ENCODE results near the gene HYAL2. TPM values are rescaled to one million over a fixed set of nuclear protein-coding genes. Genes with fewer than 3 reads are reported as not detected.

HYAL2 gene
- total and polyA plus RNA-seq, 2 of the 8 experiments (the other 6 are each of a cell fraction or from before 2014, with no cell fraction given): 51.9 to 176 TPM

DNA sequence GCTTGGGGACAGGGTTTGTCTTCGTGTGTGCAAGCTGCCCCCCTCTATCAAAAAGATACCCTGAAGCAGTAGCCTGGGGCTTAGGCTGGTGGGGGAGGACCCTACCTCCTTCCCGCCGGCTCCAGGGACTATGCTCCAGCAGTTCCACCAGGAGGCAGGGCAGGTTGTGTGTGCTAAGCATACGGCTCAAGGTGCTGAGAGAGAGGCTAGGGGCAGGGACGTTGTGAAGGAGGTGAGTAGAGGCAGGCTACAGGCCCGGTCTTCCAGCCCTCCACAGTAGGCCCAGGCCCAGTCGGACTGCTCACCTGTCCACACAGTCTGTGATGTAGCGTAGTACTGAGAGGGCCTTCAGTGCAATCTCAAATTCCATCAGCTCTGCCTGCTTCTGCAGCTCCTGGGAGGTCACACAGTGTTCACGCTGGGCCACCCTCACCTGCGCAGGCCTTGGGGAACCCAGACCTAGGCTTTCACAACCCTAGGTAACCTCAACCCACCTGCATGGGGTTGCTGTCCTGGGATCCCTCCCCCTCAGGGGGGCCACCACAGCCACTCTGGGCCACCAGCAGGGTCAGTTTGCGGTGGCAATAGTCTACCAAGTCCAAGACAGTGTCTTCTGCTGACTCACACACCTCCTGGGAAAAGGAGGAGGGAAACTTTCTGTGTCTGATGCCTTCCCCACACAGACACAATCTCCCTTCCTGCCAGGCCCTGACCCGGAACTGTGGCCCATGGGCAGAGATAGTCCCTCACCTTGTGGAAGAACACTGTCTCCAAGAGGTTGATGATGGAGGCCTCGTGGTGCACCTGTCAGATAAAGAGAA is 20.5 kb upstream of the HYAL2 start (continued):
- TF ChIP-seq CTCF (IDR thresholded peaks at IDR 0.05; ENCODE audit: control extremely low read depth in 1 of 3, insufficient read depth in 1 of 3, low read depth in 1 of 3, low read length in 3 of 3) (peak in 2 of 3 experiments; percentile 64 to 73; a peak in 3 of 4 replicates), TCF12 (IDR thresholded peaks at IDR 0.05; ENCODE audit: low read depth, low read length) (no peak)
